Activated T-cell treated with anti-CD3 and anti-CD28 coated beads for 48 hours (primary cell): ENCODE measurements around the gene SCN4B.

Experiments
- DNase-seq: peaks from one replicate; pipeline ENCODE4 v3.0.0-alpha.2; 2020; ENCODE audit warnings: low read depth

The SCN4B gene

GRCh38 chr11:118174006-118174567, 21.5 kb upstream of the SCN4B start:
- DNase-seq: no peak

GRCh38 chr11:118172356-118172755, 19.7 kb upstream of the SCN4B start:
- no peak for DNase-seq

GRCh38 chr11:118171269-118172062, 18.8 kb upstream of the SCN4B start:
- DNase-seq: peak; percentile 65

- DNase-seq: no peak
These were observed 18.3 kb upstream of the SCN4B start for GRCh38 chr11:118170882-118171268.

GRCh38 chr11:118170231-118170630, 17.6 kb upstream of the SCN4B start:
- no peak for DNase-seq

GRCh38 chr11:118169300-118170140, 16.9 kb upstream of the SCN4B start:
- DNase-seq: no peak

- DNase-seq: no peak
These were observed 16.1 kb upstream of the SCN4B start for GRCh38 chr11:118168751-118169150.

- no peak for DNase-seq
These were observed 15.7 kb upstream of the SCN4B start for GRCh38 chr11:118168316-118168715.

- no peak for DNase-seq
These were observed 15.3 kb upstream of the SCN4B start for GRCh38 chr11:118167906-118168305.

- no peak for DNase-seq
These were observed 14.6 kb upstream of the SCN4B start for GRCh38 chr11:118167253-118167652.

GRCh38 chr11:118166641-118167040, 14.0 kb upstream of the SCN4B start:
- no peak for DNase-seq

- no peak for DNase-seq
These were observed 12.3 kb upstream of the SCN4B start for GRCh38 chr11:118164885-118165284.

- DNase-seq: no peak
These were observed 10.9 kb upstream of the SCN4B start for GRCh38 chr11:118163494-118163893.

- DNase-seq: no peak
These were observed 10.2 kb upstream of the SCN4B start for GRCh38 chr11:118162846-118163245.

- no peak for DNase-seq
These were observed 9.2 kb upstream of the SCN4B start for GRCh38 chr11:118161786-118162185.

GRCh38 chr11:118157186-118157895, 4.7 kb upstream of the SCN4B start:
- no peak for DNase-seq

- DNase-seq: peak; percentile 15
These were observed 4.0 kb upstream of the SCN4B start for GRCh38 chr11:118156531-118157185.

GRCh38 chr11:118155776-118156530, 3.3 kb upstream of the SCN4B start:
- no peak for DNase-seq

GRCh38 chr11:118154641-118155040, 2.0 kb upstream of the SCN4B start:
- no peak for DNase-seq

- DNase-seq: no peak
These were observed 1.4 kb upstream of the SCN4B start for GRCh38 chr11:118153976-118154375.

GRCh38 chr11:118153516-118153915, 893 bp upstream of the SCN4B start:
- no peak for DNase-seq
